AG09319 (cell line): ENCODE results near the gene SPINK13.
"Not testable (repeated sequence)": the region's sequence is repeated elsewhere in the genome, so short reads cannot be mapped to it uniquely, and the experiment has no call there.

Experiments
- DNase-seq: peaks from one replicate; pipeline ENCODE4 v3.0.0-alpha.2; 2010; ENCODE audit warnings: low read depth; ENCODE audit errors: extremely low read depth
- CTCF ChIP-seq: IDR thresholded peaks from 2 replicates; pipeline ENCODE4 v1.5.1; 2011; ENCODE audit warnings: low read depth, mild to moderate bottlenecking, inconsistent platforms, low read length, moderate library complexity

The SPINK13 gene

DNA sequence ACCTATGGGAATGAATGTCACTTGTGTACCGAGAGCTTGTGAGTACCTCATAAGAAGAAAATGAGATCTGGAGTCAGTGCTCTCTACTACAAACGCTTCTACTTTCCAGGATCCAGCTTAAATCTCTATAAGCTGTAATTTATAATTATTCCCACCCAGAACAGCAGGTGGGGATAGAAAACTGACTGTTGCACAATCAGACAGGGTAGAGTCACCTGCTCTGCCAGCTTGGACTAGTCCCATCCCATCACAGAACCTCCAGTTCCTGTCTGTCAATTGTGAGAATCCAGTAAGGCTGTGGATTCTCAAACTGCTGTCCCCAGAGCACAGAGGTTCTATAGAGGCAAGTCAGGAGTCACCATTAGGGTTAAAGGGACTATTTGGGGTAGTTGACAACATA, 45.6 kb downstream of the SPINK13 start:
- DNase-seq, result no peak
- no peak for TF ChIP-seq CTCF

GRCh38 chr5:148314731-148315130, 46.1 kb downstream of the SPINK13 start:
- DNase-seq, result no peak

DNA sequence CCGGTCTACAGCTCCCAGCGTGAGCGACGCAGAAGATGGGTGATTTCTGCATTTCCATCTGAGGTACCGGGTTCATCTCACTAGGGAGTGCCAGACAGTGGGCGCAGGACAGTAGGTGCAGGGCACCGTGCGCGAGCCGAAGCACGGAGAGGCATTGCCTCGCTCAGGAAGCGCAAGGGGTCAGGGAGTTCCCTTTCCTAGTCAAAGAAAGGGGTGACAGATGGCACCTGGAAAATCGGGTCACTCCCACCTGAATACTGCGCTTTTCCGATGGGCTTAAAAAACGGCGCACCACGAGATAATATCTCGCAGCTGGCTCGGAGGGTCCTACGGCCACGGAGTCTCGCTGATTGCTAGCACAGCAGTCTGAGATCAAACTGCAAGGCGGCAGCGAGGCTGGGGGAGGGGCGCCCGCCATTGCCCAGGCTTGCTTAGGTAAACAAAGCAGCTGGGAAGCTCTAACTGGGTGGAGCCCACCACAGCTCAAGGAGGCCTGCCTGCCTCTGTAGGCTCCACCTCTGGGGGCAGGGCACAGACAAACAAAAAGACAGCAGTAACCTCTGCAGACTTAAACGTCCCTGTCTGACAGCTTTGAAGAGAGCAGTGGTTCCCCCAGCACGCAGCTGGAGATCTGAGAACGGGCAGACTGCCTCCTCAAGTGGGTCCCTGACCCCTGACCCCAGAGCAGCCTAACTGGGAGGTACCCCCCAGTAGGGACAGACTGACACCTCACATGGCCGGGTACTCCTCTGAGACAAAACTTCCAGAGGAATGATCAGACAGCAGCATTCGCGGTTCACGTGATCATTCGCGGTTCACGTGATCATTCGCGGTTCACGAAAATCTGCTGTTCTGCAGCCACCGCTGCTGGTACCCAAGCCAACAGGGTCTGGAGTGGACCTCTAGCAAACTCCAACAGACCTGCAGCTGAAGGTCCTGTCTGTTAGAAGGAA, 51.7 kb downstream of the SPINK13 start:
- not testable (repeated sequence) for DNase-seq

More at GRCh38 chr5:148314731-148315130, 46.1 kb downstream of the SPINK13 start:
- no peak for TF ChIP-seq CTCF

GRCh38 chr5:148333262-148333849, 64.8 kb downstream of the SPINK13 start:
- DNase-seq, result no peak
- TF ChIP-seq CTCF, result no peak

- DNase-seq, result no peak
- no peak for TF ChIP-seq CTCF
Observed at GRCh38 chr5:148335259-148335658, 66.7 kb downstream of the SPINK13 start, which contains the start of gene SPINK9. TSS of gene SPINK9 (plus strand) at chr5:148335559. CDS start at chr5:148335614, 55 bp downstream.
